Measurements from ENCODE around the gene POR. TPM values are rescaled to one million over a fixed set of nuclear protein-coding genes. Genes with fewer than 3 reads are reported as not detected.

POR gene
- 35.2 and 40.7 TPM in 2 replicates for total RNA-seq (ENCODE audit: low replicate concordance)

- peak; percentile 87 for DNase-seq (ENCODE audit: low read depth)
- H3K4me3 ChIP-seq (ENCODE audit: low read depth, low read length) = peak within 1 kb of the TSS; percentile 98
- no peak for TF ChIP-seq CTCF (IDR thresholded peaks at IDR 0.05; ENCODE audit: insufficient read depth, low read length)
Measured at GRCh38 chr7:75914655-75915415, at the start of gene POR. POR (plus strand) TSS chr7:75915155; CDS start chr7:75954002, 38,847 bp downstream.

- no peak for DNase-seq (ENCODE audit: low read depth)
- H3K4me3 ChIP-seq (ENCODE audit: low read depth, low read length) = no peak overlapping the region
- TF ChIP-seq CTCF (IDR thresholded peaks at IDR 0.05; ENCODE audit: insufficient read depth, low read length) = no peak
Measured at GRCh38 chr7:75866114-75866488, 48.9 kb upstream of the POR start.

- TF ChIP-seq CTCF (IDR thresholded peaks at IDR 0.05; ENCODE audit: insufficient read depth, low read length) = peak; percentile 98
- DNase-seq (ENCODE audit: low read depth) = peak; percentile 68
- no peak overlapping the region for H3K4me3 ChIP-seq (ENCODE audit: low read depth, low read length)
Measured at GRCh38 chr7:75866489-75867389, 48.2 kb upstream of the POR start.

GRCh38 chr7:75867390-75867717, 47.6 kb upstream of the POR start:
- DNase-seq (ENCODE audit: low read depth) = no peak
- TF ChIP-seq CTCF (IDR thresholded peaks at IDR 0.05; ENCODE audit: insufficient read depth, low read length) = no peak
- H3K4me3 ChIP-seq (ENCODE audit: low read depth, low read length) = no peak overlapping the region

- H3K4me3 ChIP-seq (ENCODE audit: low read depth, low read length) = no peak overlapping the region
- DNase-seq (ENCODE audit: low read depth) = no peak
- no peak for TF ChIP-seq CTCF (IDR thresholded peaks at IDR 0.05; ENCODE audit: insufficient read depth, low read length)
Measured at GRCh38 chr7:75868153-75868552, 46.8 kb upstream of the POR start.

- DNase-seq (ENCODE audit: low read depth) = peak; percentile 24
- no peak overlapping the region for H3K4me3 ChIP-seq (ENCODE audit: low read depth, low read length)
- no peak for TF ChIP-seq CTCF (IDR thresholded peaks at IDR 0.05; ENCODE audit: insufficient read depth, low read length)
Measured at GRCh38 chr7:75869776-75870379, 45.1 kb upstream of the POR start.

Measured in fibroblast of the aortic adventitia (primary cell).